CD4-positive, CD25-positive, alpha-beta regulatory T cell (primary cell): ENCODE data around the gene TYW1B. TPM values are rescaled to one million over a fixed set of nuclear protein-coding genes. Genes with fewer than 3 reads are reported as not detected.
"Not testable (repeated sequence)": the region's sequence is repeated elsewhere in the genome, so short reads cannot be mapped to it uniquely, and the experiment has no call there.

Source experiments
- ATAC-seq, 2 donors: fragments of 150-1000 bp; cut with Tn5 transposase; one replicate each; pipeline ENCODE4 v1.10.0; 2021; ENCODE audit warnings: low read depth in 2 of 2, moderate number of reproducible peaks in 2 of 2, moderate library complexity in 1 of 2
- DNase-seq, 3 donors: peaks; one replicate each; pipeline versions ENCODE4 v3.0.0 to v3.0.0-alpha.2; 2012 to 2022; ENCODE audit warnings: mixed read lengths in 1 of 3
- H3K27ac ChIP-seq: one replicate; pipeline ENCODE4 v1.7.0; 2013; ENCODE audit warnings: mild to moderate bottlenecking, low read length; ENCODE audit not compliant: insufficient read depth, poor library complexity, severe bottlenecking
- H3K27me3 ChIP-seq: one replicate; pipeline ENCODE4 v1.7.0; 2013; ENCODE audit warnings: low read length; ENCODE audit not compliant: control insufficient read depth, insufficient read depth
- H3K36me3 ChIP-seq: one replicate; pipeline ENCODE4 v1.7.0; 2013; ENCODE audit warnings: mild to moderate bottlenecking, low read length, moderate library complexity; ENCODE audit not compliant: control insufficient read depth, insufficient read depth
- H3K4me1 ChIP-seq: 2 replicates; pipeline ENCODE4 v1.7.0; 2013; ENCODE audit warnings: mild to moderate bottlenecking, low read length; ENCODE audit not compliant: insufficient read depth, control insufficient read depth, poor library complexity, severe bottlenecking
- H3K4me3 ChIP-seq: one replicate; pipeline ENCODE4 v1.7.0; 2013; ENCODE audit warnings: low read depth, mild to moderate bottlenecking, low read length, moderate library complexity
- H3K9me3 ChIP-seq, 2 experiments: 1 replicate in 1 of 2; 2 replicates in 1 of 2; pipeline ENCODE4 v1.7.0; 2013; ENCODE audit warnings: low read length in 2 of 2, mild to moderate bottlenecking in 1 of 2, moderate library complexity in 1 of 2; ENCODE audit not compliant: control insufficient read depth in 2 of 2
- H3K27ac Mint-ChIP-seq, 3 donors: one replicate each; pipeline ENCODE4 v1.8.0; 2020 to 2022; ENCODE audit warnings: mild to moderate bottlenecking in 3 of 3, mixed read lengths in 3 of 3, moderate library complexity in 2 of 3
- H3K27me3 Mint-ChIP-seq: one replicate; pipeline ENCODE4 v1.8.0; 2022; ENCODE audit warnings: mild to moderate bottlenecking, mixed read lengths
- H3K36me3 Mint-ChIP-seq: one replicate; pipeline ENCODE4 v1.8.0; 2020; ENCODE audit warnings: mixed read lengths
- H3K4me1 Mint-ChIP-seq, 4 donors: one replicate each; pipeline ENCODE4 v1.8.0; 2020 to 2022; ENCODE audit warnings: mixed read lengths in 4 of 4, mild to moderate bottlenecking in 1 of 4
- H3K4me3 Mint-ChIP-seq, 4 donors: one replicate each; pipeline ENCODE4 v1.8.0; 2020 to 2022; ENCODE audit warnings: mild to moderate bottlenecking in 4 of 4, mixed read lengths in 4 of 4, moderate library complexity in 3 of 4
- H3K9me3 Mint-ChIP-seq, 7 donors: one replicate each; pipeline ENCODE4 v1.8.0; 2020 to 2022; ENCODE audit warnings: mixed read lengths in 7 of 7, mild to moderate bottlenecking in 3 of 7, moderate library complexity in 2 of 7
- polyA plus RNA-seq, 4 donors: library from polyadenylated mRNA; unstranded; fragments of 300-500 nt; fragmentation: Illumina TruSeq; gene quantifications; one replicate each; pipeline ENCODE4 v1.2.3, GENCODE V29; 2021
- total RNA-seq: library from RNA; stranded (reverse); gene quantifications from one replicate; pipeline ENCODE4 v1.2.3, GENCODE V29; 2022

TYW1B gene
- total and polyA plus RNA-seq, 5 donors from 2014 or later, result 0.46 to 9.8 (median 0.82) TPM

- H3K4me1 ChIP-seq, H3K9me3 ChIP-seq, H3K4me1 Mint-ChIP-seq, H3K27me3 Mint-ChIP-seq, ATAC-seq, H3K4me3 ChIP-seq, H3K27ac ChIP-seq, H3K9me3 Mint-ChIP-seq, H3K27me3 ChIP-seq, H3K27ac Mint-ChIP-seq, DNase-seq, H3K4me3 Mint-ChIP-seq, H3K36me3 ChIP-seq: not testable (repeated sequence)
- peaks cover 45% of the 10 kb centered on the region for H3K36me3 Mint-ChIP-seq
Measured at GRCh38 chr7:72772627-72773026, 55.4 kb downstream of the TYW1B start.

- not testable (repeated sequence) for H3K4me1 ChIP-seq, H3K9me3 ChIP-seq, H3K36me3 ChIP-seq, H3K27ac ChIP-seq, H3K9me3 Mint-ChIP-seq, H3K27ac Mint-ChIP-seq, DNase-seq, H3K4me1 Mint-ChIP-seq, H3K4me3 ChIP-seq, H3K27me3 Mint-ChIP-seq, H3K27me3 ChIP-seq, H3K4me3 Mint-ChIP-seq, ATAC-seq
- peaks cover 11% of the 10 kb centered on the region for H3K36me3 Mint-ChIP-seq
Measured at GRCh38 chr7:72766994-72767393, 61.0 kb downstream of the TYW1B start.

- Mint-ChIP-seq H3K36me3 (peaks cover 24% of the 10 kb centered on the region), H3K4me3 (no peak overlapping the region), H3K4me1 (peaks cover 0 to 4% (median under 1%) of the 10 kb centered on the region in 4 donors), H3K27ac (no peak overlapping the region), H3K27me3 (no peaks in the 10 kb centered on the region), H3K9me3 (peaks cover 0 to 34% (median 5%) of the 10 kb centered on the region in 7 donors)
- peaks cover 11% of the 10 kb centered on the region for H3K36me3 ChIP-seq
- H3K9me3 ChIP-seq, result peaks cover 23 to 28% of the 10 kb centered on the region in 2 experiments
- H3K27ac ChIP-seq, result no peak overlapping the region
- no peak overlapping the region for H3K4me3 ChIP-seq
- no peaks in the 10 kb centered on the region for H3K27me3 ChIP-seq
- no peaks in the 10 kb centered on the region for H3K4me1 ChIP-seq
- DNase-seq (no peak), ATAC-seq (no peak)
Measured at GRCh38 chr7:72760602-72761001, 67.4 kb downstream of the TYW1B start.

GRCh38 chr7:72754312-72754711, 73.7 kb downstream of the TYW1B start:
- DNase-seq (no peak), ATAC-seq (no peak)
- Histone ChIP-seq H3K27ac (no peak overlapping the region), H3K4me1 (no peaks in the 10 kb centered on the region), H3K9me3 (peaks cover 5 to 10% of the 10 kb centered on the region in 2 experiments), H3K4me3 (no peak overlapping the region), H3K27me3 (no peaks in the 10 kb centered on the region), H3K36me3 (peaks cover 8% of the 10 kb centered on the region)
- peaks cover 32% of the 10 kb centered on the region for H3K36me3 Mint-ChIP-seq
- H3K27me3 Mint-ChIP-seq, result no peaks in the 10 kb centered on the region
- H3K4me3 Mint-ChIP-seq, result no peak overlapping the region
- H3K27ac Mint-ChIP-seq, result no peak overlapping the region
- peaks cover 0 to 17% (median 6%) of the 10 kb centered on the region in 7 donors for H3K9me3 Mint-ChIP-seq
- peaks cover 0 to 4% (median 3%) of the 10 kb centered on the region in 4 donors for H3K4me1 Mint-ChIP-seq

GRCh38 chr7:72753781-72754180, 74.2 kb downstream of the TYW1B start:
- H3K9me3 ChIP-seq, result peaks cover 3 to 5% of the 10 kb centered on the region in 2 experiments
- no peaks in the 10 kb centered on the region for H3K27me3 ChIP-seq
- H3K27me3 Mint-ChIP-seq, result no peaks in the 10 kb centered on the region
- peaks cover 6% of the 10 kb centered on the region for H3K36me3 ChIP-seq
- no peak overlapping the region for H3K4me3 ChIP-seq
- H3K27ac ChIP-seq, result no peak overlapping the region
- H3K4me3 Mint-ChIP-seq, result no peak overlapping the region
- peaks cover 0 to 4% (median 3%) of the 10 kb centered on the region in 4 donors for H3K4me1 Mint-ChIP-seq
- no peaks in the 10 kb centered on the region for H3K4me1 ChIP-seq
- DNase-seq, result no peak
- no peak for ATAC-seq
- peaks cover 31% of the 10 kb centered on the region for H3K36me3 Mint-ChIP-seq
- H3K27ac Mint-ChIP-seq, result no peak overlapping the region
- H3K9me3 Mint-ChIP-seq, result peaks cover 0 to 12% (median 5%) of the 10 kb centered on the region in 7 donors

- H3K9me3 Mint-ChIP-seq, H3K4me1 Mint-ChIP-seq, H3K36me3 ChIP-seq, H3K4me3 ChIP-seq, ATAC-seq, H3K27me3 Mint-ChIP-seq, H3K9me3 ChIP-seq, H3K27ac ChIP-seq, H3K27me3 ChIP-seq, DNase-seq, H3K4me3 Mint-ChIP-seq, H3K27ac Mint-ChIP-seq, H3K4me1 ChIP-seq: not testable (repeated sequence)
- peaks cover 26% of the 10 kb centered on the region for H3K36me3 Mint-ChIP-seq
Measured at GRCh38 chr7:72753229-72753628, 74.8 kb downstream of the TYW1B start.

GRCh38 chr7:72751978-72752377, 76.0 kb downstream of the TYW1B start:
- no peak overlapping the region for H3K27ac ChIP-seq
- Mint-ChIP-seq H3K27me3 (no peaks in the 10 kb centered on the region), H3K9me3 (peaks cover 0 to 6% (median 2%) of the 10 kb centered on the region in 7 donors), H3K36me3 (peaks cover 28% of the 10 kb centered on the region), H3K27ac (no peak overlapping the region), H3K4me3 (no peak overlapping the region), H3K4me1 (peaks cover 0 to 6% (median 3%) of the 10 kb centered on the region in 4 donors)
- H3K4me1 ChIP-seq, result no peaks in the 10 kb centered on the region
- DNase-seq (no peak), ATAC-seq (no peak)
- H3K36me3 ChIP-seq, result peaks cover 2% of the 10 kb centered on the region
- no peaks in the 10 kb centered on the region for H3K27me3 ChIP-seq
- H3K9me3 ChIP-seq, result no peaks in the 10 kb centered on the region
- H3K4me3 ChIP-seq, result no peak overlapping the region

- no peaks in the 10 kb centered on the region for H3K4me1 ChIP-seq
- no peak overlapping the region for H3K4me3 ChIP-seq
- no peak for ATAC-seq
- Mint-ChIP-seq H3K36me3 (peaks cover 25% of the 10 kb centered on the region), H3K27ac (no peak overlapping the region), H3K9me3 (peaks cover 0 to 6% (median 0%) of the 10 kb centered on the region in 7 donors), H3K4me1 (peaks cover 0 to 6% (median 3%) of the 10 kb centered on the region in 4 donors), H3K4me3 (no peak overlapping the region), H3K27me3 (no peaks in the 10 kb centered on the region)
- H3K27ac ChIP-seq, result no peak overlapping the region
- H3K36me3 ChIP-seq, result peaks cover 2% of the 10 kb centered on the region
- H3K9me3 ChIP-seq, result no peaks in the 10 kb centered on the region
- DNase-seq, result no peak
- H3K27me3 ChIP-seq, result no peaks in the 10 kb centered on the region
Measured at GRCh38 chr7:72751378-72751777, 76.6 kb downstream of the TYW1B start.
